ENCODE results near the gene ABHD17C.

- TF ChIP-seq CTCF (conservative IDR thresholded peaks at IDR 0.05) (no peak), EZH2 (IDR thresholded peaks at IDR 0.05; ENCODE audit: low read depth) (no peak)
Observed at GRCh38 chr15:80753161-80753560, 58.1 kb downstream of the ABHD17C start.

Measured in PC-9 (cell line).